Thyroid gland (tissue), 4 donors: ENCODE results near the gene CD300A. TPM values are rescaled to one million over a fixed set of nuclear protein-coding genes. Genes with fewer than 3 reads are reported as not detected.

ENCODE experiments used
- DNase-seq, 2 donors: peaks; one replicate each; pipeline ENCODE4 v3.0.0-alpha.2; 2019
- H3K27ac ChIP-seq, 3 donors: fragments of 200-600 bp; sonication (generic); 1 replicate in 2 of 3; 2 replicates in 1 of 3; pipeline ENCODE4 v1.5.1; 2016 to 2019; ENCODE audit warnings: mild to moderate bottlenecking in 1 of 3, moderate library complexity in 1 of 3
- H3K27me3 ChIP-seq: fragments of 200-600 bp; sonication (generic); one replicate; pipeline ENCODE4 v1.5.1; 2019
- H3K36me3 ChIP-seq, 2 donors: fragments of 200-600 bp; sonication (generic); one replicate each; pipeline ENCODE4 v1.5.1; 2016 to 2019
- H3K4me1 ChIP-seq, 2 donors: fragments of 200-600 bp; sonication (generic); one replicate each; pipeline ENCODE4 v1.5.1; 2017 to 2019
- H3K4me3 ChIP-seq, 3 donors: fragments of 200-600 bp; sonication (generic); replicated peaks in 1 of 3; 1 replicate in 2 of 3; 2 replicates in 1 of 3; pipeline ENCODE4 v1.5.1; 2016; ENCODE audit warnings: mild to moderate bottlenecking in 1 of 3
- H3K9me3 ChIP-seq: fragments of 200-600 bp; sonication (generic); one replicate; pipeline ENCODE4 v1.5.1; 2017
- CTCF ChIP-seq, 6 experiments: fragments of 200-600 bp in 3 of 6; fragments of 450-650 bp in 3 of 6; sonication (generic) in 3 of 6; IDR thresholded peaks; one replicate each; pipeline ENCODE4 v1.5.1; 2016 to 2019; ENCODE audit warnings: antibody characterized with exemption in 6 of 6, mild to moderate bottlenecking in 2 of 6, inconsistent platforms in 1 of 6, moderate library complexity in 1 of 6
- POLR2A ChIP-seq, 2 donors: fragments of 450-650 bp; IDR thresholded peaks; one replicate each; pipeline ENCODE4 v1.6.1; 2017; ENCODE audit warnings: antibody characterized with exemption in 2 of 2, mild to moderate bottlenecking in 2 of 2, moderate library complexity in 1 of 2
- WGBS, 2 donors: methylation state at CpG; one replicate each; pipeline ENCODE4 v1.1.5; 2017; 5-methylcytosine and 5-hydroxymethylcytosine counted together
- intact Hi-C: fragments of 100-400 bp; cut with DNase I; formaldehyde crosslinking; loops from one replicate; pipeline ENCODE4 v1.15.1; 2023
- total RNA-seq, 4 donors: library from RNA; depleted of rRNA; stranded (reverse); fragments of >200 nt; gene quantifications; one replicate each; pipeline ENCODE4 v1.2.3, GENCODE V29; 2016

The CD300A gene
- total RNA-seq, 4 donors from 2014 or later = 0.78 to 5.8 (median 2.1) TPM

GRCh38 chr17:74475189-74475588, 8.8 kb downstream of the CD300A start:
- TF ChIP-seq CTCF (IDR thresholded peaks at IDR 0.05) = no peak
- TF ChIP-seq POLR2A (IDR thresholded peaks at IDR 0.05) = no peak
- intact Hi-C loops = no loop called here
- no peaks in the 10 kb centered on the region for H3K36me3 ChIP-seq
- H3K4me3 ChIP-seq = no peak overlapping the region
- no peak overlapping the region for H3K27ac ChIP-seq
- no peaks in the 10 kb centered on the region for H3K4me1 ChIP-seq
- H3K9me3 ChIP-seq = no peaks in the 10 kb centered on the region
- WGBS, 2 donors = 90 to 94% methylated on average over 4 of the region's 4 CpGs
- H3K27me3 ChIP-seq = no peaks in the 10 kb centered on the region
- DNase-seq = no peak

- WGBS, 2 donors = 87 to 92% methylated on average over 4 of the region's 4 CpGs
These were observed 11.0 kb downstream of the CD300A start for GRCh38 chr17:74477411-74477810.

GRCh38 chr17:74478420-74479100, 12.1 kb downstream of the CD300A start:
- TF ChIP-seq POLR2A (IDR thresholded peaks at IDR 0.05) (no peak), CTCF (IDR thresholded peaks at IDR 0.05) (no peak)
- Histone ChIP-seq H3K4me3 (no peak overlapping the region), H3K9me3 (no peaks in the 10 kb centered on the region), H3K4me1 (no peaks in the 10 kb centered on the region), H3K27me3 (no peaks in the 10 kb centered on the region), H3K27ac (no peak overlapping the region), H3K36me3 (no peaks in the 10 kb centered on the region)
- intact Hi-C loops = no loop called here
- 59 to 63% methylated on average over 5 to 6 of the region's 6 CpGs for WGBS, 2 donors
- no peak for DNase-seq

More at GRCh38 chr17:74477411-74477810, 11.0 kb downstream of the CD300A start:
- H3K4me3 ChIP-seq = no peak overlapping the region
- intact Hi-C loops = no loop called here
- TF ChIP-seq CTCF (IDR thresholded peaks at IDR 0.05) (no peak), POLR2A (IDR thresholded peaks at IDR 0.05) (no peak)
- H3K9me3 ChIP-seq = no peaks in the 10 kb centered on the region
- DNase-seq = no peak
- no peaks in the 10 kb centered on the region for H3K27me3 ChIP-seq
- H3K27ac ChIP-seq = no peak overlapping the region
- H3K4me1 ChIP-seq = no peaks in the 10 kb centered on the region
- no peaks in the 10 kb centered on the region for H3K36me3 ChIP-seq

- Histone ChIP-seq H3K9me3 (no peaks in the 10 kb centered on the region), H3K27me3 (no peaks in the 10 kb centered on the region), H3K4me1 (no peaks in the 10 kb centered on the region), H3K4me3 (no peak overlapping the region), H3K27ac (no peak overlapping the region), H3K36me3 (no peaks in the 10 kb centered on the region)
- WGBS, 2 donors = 81 to 82% methylated on average over 7 of the region's 8 CpGs
- TF ChIP-seq CTCF (IDR thresholded peaks at IDR 0.05) (no peak), POLR2A (IDR thresholded peaks at IDR 0.05) (no peak)
- no peak for DNase-seq
- intact Hi-C loops = no loop called here
These were observed 13.9 kb downstream of the CD300A start for GRCh38 chr17:74480290-74480689.

- no peak for DNase-seq
- no peak overlapping the region for H3K4me3 ChIP-seq
- H3K36me3 ChIP-seq = no peaks in the 10 kb centered on the region
- H3K9me3 ChIP-seq = no peaks in the 10 kb centered on the region
- H3K4me1 ChIP-seq = no peaks in the 10 kb centered on the region
- 86 to 91% methylated on average over 7 of the region's 7 CpGs for WGBS, 2 donors
- no peak overlapping the region for H3K27ac ChIP-seq
- no peak for TF ChIP-seq CTCF (IDR thresholded peaks at IDR 0.05)
- TF ChIP-seq POLR2A (IDR thresholded peaks at IDR 0.05) = no peak
- no peaks in the 10 kb centered on the region for H3K27me3 ChIP-seq
- intact Hi-C loops = no loop called here
These were observed 15.2 kb downstream of the CD300A start for GRCh38 chr17:74481621-74482020.
